Testis (tissue), 3 donors: ENCODE results near the gene CYP2B6. TPM values are rescaled to one million over a fixed set of nuclear protein-coding genes. Genes with fewer than 3 reads are reported as not detected.

ENCODE experiments used
- DNase-seq: peaks from one replicate; pipeline ENCODE4 v3.0.0-alpha.2; 2019
- H3K27ac ChIP-seq, 2 donors: fragments of 200-600 bp; sonication (generic); one replicate each; pipeline ENCODE4 v1.5.1; 2019
- H3K27me3 ChIP-seq: fragments of 200-600 bp; sonication (generic); one replicate; pipeline ENCODE4 v1.5.1; 2019
- H3K36me3 ChIP-seq: fragments of 200-600 bp; sonication (generic); one replicate; pipeline ENCODE4 v1.5.1; 2017; ENCODE audit warnings: low read depth; ENCODE audit errors: missing control alignments
- H3K4me1 ChIP-seq: fragments of 200-600 bp; sonication (generic); one replicate; pipeline ENCODE4 v1.5.1; 2019
- H3K4me3 ChIP-seq, 2 donors: fragments of 200-600 bp; sonication (generic); one replicate each; pipeline ENCODE4 v1.5.1; 2017 to 2019
- H3K9me3 ChIP-seq: fragments of 200-600 bp; sonication (generic); one replicate; pipeline ENCODE4 v1.5.1; 2017
- CTCF ChIP-seq, 3 experiments: fragments of 450-650 bp in 2 of 3; fragments of 200-600 bp in 1 of 3; sonication (generic) in 1 of 3; IDR thresholded peaks; one replicate each; pipeline ENCODE4 v1.5.1; 2016 to 2019; ENCODE audit warnings: antibody characterized with exemption in 3 of 3, mild to moderate bottlenecking in 2 of 3, moderate library complexity in 1 of 3
- POLR2A ChIP-seq: fragments of 450-650 bp; IDR thresholded peaks from one replicate; pipeline ENCODE4 v1.6.1; 2017; ENCODE audit warnings: antibody characterized with exemption, mild to moderate bottlenecking, moderate library complexity
- WGBS, 2 donors: methylation state at CpG; one replicate each; pipeline ENCODE4 v1.1.5; 2018; 5-methylcytosine and 5-hydroxymethylcytosine counted together
- intact Hi-C: fragments of 100-400 bp; cut with DNase I; formaldehyde crosslinking; loops from one replicate; pipeline ENCODE4 v1.15.1; 2023; ENCODE audit warnings: low total_unique reads
- polyA plus RNA-seq: library from polyadenylated mRNA; stranded (reverse); fragments of 350-450 nt; fragmentation: Illumina TruSeq; extraction: RNeasy Lipid Tissue Mini Kit (QIAGEN cat#74804); gene quantifications from one replicate; pipeline ENCODE4 v1.2.3, GENCODE V29; 2014; ENCODE audit warnings: low read depth, low replicate concordance; ENCODE audit not compliant: insufficient read depth
- total RNA-seq, 2 donors: library from RNA; depleted of rRNA; stranded (reverse); fragments of >200 nt; gene quantifications; one replicate each; pipeline ENCODE4 v1.2.3, GENCODE V29; 2016

The CYP2B6 gene
- total and polyA plus RNA-seq, 3 donors from 2014 or later = 0.19 to 0.39 TPM; not detected in 1

GRCh38 chr19:41025871-41026270 is 34.8 kb downstream of the CYP2B6 start:
- TF ChIP-seq POLR2A (no peak), CTCF (IDR thresholded peaks at IDR 0.05) (no peak)
- no peaks in the 10 kb centered on the region for H3K9me3 ChIP-seq
- H3K27ac ChIP-seq = no peak overlapping the region
- intact Hi-C loops = no loop called here
- H3K36me3 ChIP-seq = no peaks in the 10 kb centered on the region
- no peaks in the 10 kb centered on the region for H3K4me1 ChIP-seq
- H3K4me3 ChIP-seq = no peak overlapping the region
- no peaks in the 10 kb centered on the region for H3K27me3 ChIP-seq
- WGBS, 2 donors = 3 to 13% methylated on average over 19 to 32 of the region's 32 CpGs
- no peak for DNase-seq

- intact Hi-C loops = no loop called here
- no peaks in the 10 kb centered on the region for H3K9me3 ChIP-seq
- WGBS, 2 donors = 80 to 82% methylated on average over 4 to 6 of the region's 6 CpGs
- no peaks in the 10 kb centered on the region for H3K36me3 ChIP-seq
- TF ChIP-seq CTCF (IDR thresholded peaks at IDR 0.05) = no peak
- TF ChIP-seq POLR2A = no peak
- H3K4me3 ChIP-seq = no peak overlapping the region
- H3K4me1 ChIP-seq = no peaks in the 10 kb centered on the region
- DNase-seq = no peak
- H3K27ac ChIP-seq = no peak overlapping the region
- H3K27me3 ChIP-seq = no peaks in the 10 kb centered on the region
These were observed 36.3 kb downstream of the CYP2B6 start for GRCh38 chr19:41027273-41027967.

GRCh38 chr19:41029524-41030432 is 38.7 kb downstream of the CYP2B6 start:
- no peak overlapping the region for H3K4me3 ChIP-seq
- no peak overlapping the region for H3K27ac ChIP-seq
- DNase-seq = no peak
- no peaks in the 10 kb centered on the region for H3K36me3 ChIP-seq
- intact Hi-C loops = no loop called here
- WGBS, 2 donors = 76 to 81% methylated on average over 4 of the region's 4 CpGs
- no peak for TF ChIP-seq CTCF (IDR thresholded peaks at IDR 0.05)
- H3K9me3 ChIP-seq = no peaks in the 10 kb centered on the region
- no peaks in the 10 kb centered on the region for H3K4me1 ChIP-seq
- no peaks in the 10 kb centered on the region for H3K27me3 ChIP-seq

GRCh38 chr19:41030651-41031050 is 39.6 kb downstream of the CYP2B6 start:
- H3K4me1 ChIP-seq = no peaks in the 10 kb centered on the region
- H3K9me3 ChIP-seq = no peaks in the 10 kb centered on the region
- WGBS, 2 donors = 59 to 71% methylated on average over 6 of the region's 6 CpGs
- no peak for TF ChIP-seq CTCF (IDR thresholded peaks at IDR 0.05)
- no peak for TF ChIP-seq POLR2A
- DNase-seq = no peak
- H3K27me3 ChIP-seq = no peaks in the 10 kb centered on the region
- H3K36me3 ChIP-seq = no peaks in the 10 kb centered on the region
- H3K4me3 ChIP-seq = no peak overlapping the region
- no peak overlapping the region for H3K27ac ChIP-seq
- intact Hi-C loops = no loop called here
